ENCODE data around the gene ACOT4. TPM values are rescaled to one million over a fixed set of nuclear protein-coding genes. Genes with fewer than 3 reads are reported as not detected.
"Not testable (repeated sequence)": the region's sequence is repeated elsewhere in the genome, so short reads cannot be mapped to it uniquely, and the experiment has no call there.

Gene ACOT4
- total RNA-seq, 4 donors from 2014 or later, result 4.3 to 4.8 (median 4.7) TPM; not detected in 1

- H3K4me1 ChIP-seq, result peaks cover 0 to 9% (median 5%) of the 10 kb centered on the region in 4 donors
- no peaks in the 10 kb centered on the region for H3K9me3 ChIP-seq
- H3K36me3 ChIP-seq, result no peaks in the 10 kb centered on the region
- peak; percentile 59 to 87 (median 71) for DNase-seq
- no peaks in the 10 kb centered on the region for H3K27me3 ChIP-seq
- H3K4me3 ChIP-seq, result peak overlapping the region; percentile 45 to 63 (median 52)
- TF ChIP-seq POLR2A (IDR thresholded peaks at IDR 0.05) (no peak), CTCF (IDR thresholded peaks at IDR 0.05) (peak; percentile 79 to 92 (median 89))
- H3K27ac ChIP-seq, result peak overlapping the region in 2 of 4 donors; percentile 2 to 54
Measured at GRCh38 chr14:73633116-73634010, 41.7 kb downstream of the ACOT4 start.

GRCh38 chr14:73634011-73634833 lies 42.5 kb downstream of the ACOT4 start:
- no peaks in the 10 kb centered on the region for H3K27me3 ChIP-seq
- H3K9me3 ChIP-seq, result no peaks in the 10 kb centered on the region
- H3K4me1 ChIP-seq, result peaks cover 0 to 9% (median 5%) of the 10 kb centered on the region in 4 donors
- no peaks in the 10 kb centered on the region for H3K36me3 ChIP-seq
- peak in 2 of 3 donors; percentile 58 for DNase-seq
- TF ChIP-seq POLR2A (IDR thresholded peaks at IDR 0.05), result no peak
- TF ChIP-seq CTCF (IDR thresholded peaks at IDR 0.05), result peak in 3 of 6 experiments; percentile 20 to 39 (median 27)
- peak overlapping the region in 2 of 4 donors; percentile 2 to 54 for H3K27ac ChIP-seq
- H3K4me3 ChIP-seq, result peak overlapping the region; percentile 45 to 63 (median 52)

GRCh38 chr14:73636355-73636754 lies 44.7 kb downstream of the ACOT4 start:
- not testable (repeated sequence) for H3K9me3 ChIP-seq, DNase-seq, H3K4me1 ChIP-seq, H3K36me3 ChIP-seq, H3K27ac ChIP-seq, H3K27me3 ChIP-seq, H3K4me3 ChIP-seq

- TF ChIP-seq CTCF (IDR thresholded peaks at IDR 0.05), result no peak
- no peak for TF ChIP-seq POLR2A (IDR thresholded peaks at IDR 0.05)
- H3K9me3 ChIP-seq, result no peaks in the 10 kb centered on the region
Measured at GRCh38 chr14:73637830-73638229, 46.2 kb downstream of the ACOT4 start.

GRCh38 chr14:73640796-73641365 lies 49.2 kb downstream of the ACOT4 start:
- no peaks in the 10 kb centered on the region for H3K36me3 ChIP-seq
- peaks cover 0 to 8% (median 0%) of the 10 kb centered on the region in 4 donors for H3K4me1 ChIP-seq
- TF ChIP-seq CTCF (IDR thresholded peaks at IDR 0.05), result no peak
- no peaks in the 10 kb centered on the region for H3K9me3 ChIP-seq
- H3K27ac ChIP-seq, result no peak overlapping the region
- H3K27me3 ChIP-seq, result no peaks in the 10 kb centered on the region
- DNase-seq, result no peak
- no peak overlapping the region for H3K4me3 ChIP-seq

More at GRCh38 chr14:73637830-73638229, 46.2 kb downstream of the ACOT4 start:
- H3K27me3 ChIP-seq, result no peaks in the 10 kb centered on the region
- DNase-seq, result no peak
- H3K4me3 ChIP-seq, result no peak overlapping the region
- H3K4me1 ChIP-seq, result peaks cover 0 to 9% (median 5%) of the 10 kb centered on the region in 4 donors
- H3K36me3 ChIP-seq, result no peaks in the 10 kb centered on the region
- no peak overlapping the region for H3K27ac ChIP-seq
